ENCODE measurements around the gene CALHM3. TPM values are rescaled to one million over a fixed set of nuclear protein-coding genes. Genes with fewer than 3 reads are reported as not detected.
"Not testable (repeated sequence)": the region's sequence is repeated elsewhere in the genome, so short reads cannot be mapped to it uniquely, and the experiment has no call there.

CALHM3 gene, protein sequence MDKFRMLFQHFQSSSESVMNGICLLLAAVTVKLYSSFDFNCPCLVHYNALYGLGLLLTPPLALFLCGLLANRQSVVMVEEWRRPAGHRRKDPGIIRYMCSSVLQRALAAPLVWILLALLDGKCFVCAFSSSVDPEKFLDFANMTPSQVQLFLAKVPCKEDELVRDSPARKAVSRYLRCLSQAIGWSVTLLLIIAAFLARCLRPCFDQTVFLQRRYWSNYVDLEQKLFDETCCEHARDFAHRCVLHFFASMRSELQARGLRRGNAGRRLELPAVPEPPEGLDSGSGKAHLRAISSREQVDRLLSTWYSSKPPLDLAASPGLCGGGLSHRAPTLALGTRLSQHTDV
- polyA plus RNA-seq (2013, experiment 1 of 2) = not detected
- not detected for polyA plus RNA-seq (2013, experiment 2 of 2)

- H3K4me2 ChIP-seq (ENCODE audit: low read length, poor library complexity, severe bottlenecking) = no peak within 1 kb of the TSS
- no peak within 1 kb of the TSS for H3K23ac ChIP-seq (ENCODE audit: low read length in 2 of 2)
- no peak within 1 kb of the TSS for H3K4me3 ChIP-seq (ENCODE audit: insufficient read depth in 1 of 2, low read depth in 1 of 2, low read length in 2 of 2)
- peak within 1 kb of the TSS in 1 of 2 experiments; percentile 33 for H2BK12ac ChIP-seq (ENCODE audit: low read length in 2 of 2)
- H3K9ac ChIP-seq (ENCODE audit: low read length) = no peak within 1 kb of the TSS
- H2AK5ac ChIP-seq (ENCODE audit: low read length, severe bottlenecking) = no peak within 1 kb of the TSS
- H3K14ac ChIP-seq (ENCODE audit: low read length in 2 of 2) = peak within 1 kb of the TSS in 1 of 2 experiments; percentile 53
- no peak within 1 kb of the TSS for H2BK5ac ChIP-seq (ENCODE audit: low read depth, low read length, poor library complexity, severe bottlenecking)
- no peak within 1 kb of the TSS for H3K4ac ChIP-seq (ENCODE audit: low read depth in 1 of 2, low read length in 2 of 2)
- H3K79me1 ChIP-seq (replicated peaks; ENCODE audit: low read length, poor library complexity, severe bottlenecking) = no peaks in the 10 kb centered on the region
- H4K91ac ChIP-seq (ENCODE audit: low read length) = no peak within 1 kb of the TSS
- H3K18ac ChIP-seq (ENCODE audit: low read depth in 1 of 2, low read length in 2 of 2) = peak within 1 kb of the TSS in 1 of 2 experiments; percentile 18
- H2BK120ac ChIP-seq (ENCODE audit: low read depth, low read length) = no peak within 1 kb of the TSS
- WGBS = 62% methylated on average over 7 of the region's 7 CpGs
- no peaks in the 10 kb centered on the region for H3K9me3 ChIP-seq (ENCODE audit: control insufficient read depth, low read length)
- H3K36me3 ChIP-seq (ENCODE audit: control insufficient read depth in 1 of 2, insufficient read depth in 2 of 2, low read depth in 1 of 2, low read length in 2 of 2) = no peaks in the 10 kb centered on the region
- no peak within 1 kb of the TSS for H2AFZ ChIP-seq (ENCODE audit: low read depth, low read length)
- H4K8ac ChIP-seq (ENCODE audit: low read length) = no peak within 1 kb of the TSS
- H3K4me1 ChIP-seq (ENCODE audit: control insufficient read depth, insufficient read depth, low read depth, low read length) = peaks cover 4% of the 10 kb centered on the region
- peaks cover 0 to 13% of the 10 kb centered on the region in 2 experiments for H3K27me3 ChIP-seq (ENCODE audit: control insufficient read depth in 1 of 2, insufficient read depth in 1 of 2, low read length in 2 of 2)
- H3K27ac ChIP-seq (ENCODE audit: low read length, poor library complexity, severe bottlenecking) = no peak within 1 kb of the TSS
- no peak for DNase-seq
- peak within 1 kb of the TSS; percentile 6 for H2BK15ac ChIP-seq (ENCODE audit: low read depth, poor library complexity, severe bottlenecking)
These were observed at the start of gene CALHM3 for GRCh38 chr10:103479135-103479534. CALHM3 (minus strand) TSS chr10:103479240; CDS start chr10:103479032, 208 bp downstream.

- H4K91ac ChIP-seq (ENCODE audit: low read length) = no peak overlapping the region
These were observed 49.5 kb upstream of the CALHM3 start for GRCh38 chr10:103528549-103528948.

GRCh38 chr10:103527476-103527875 lies 48.4 kb upstream of the CALHM3 start:
- not testable (repeated sequence) for H3K4me2 ChIP-seq (ENCODE audit: low read length, poor library complexity, severe bottlenecking); H2AK5ac ChIP-seq (ENCODE audit: low read length, severe bottlenecking); H3K4me1 ChIP-seq (ENCODE audit: control insufficient read depth, insufficient read depth, low read depth, low read length); H3K18ac ChIP-seq (ENCODE audit: low read depth in 1 of 2, low read length in 2 of 2); H4K91ac ChIP-seq (ENCODE audit: low read length); H3K36me3 ChIP-seq (ENCODE audit: control insufficient read depth in 1 of 2, insufficient read depth in 2 of 2, low read depth in 1 of 2, low read length in 2 of 2); H3K9ac ChIP-seq (ENCODE audit: low read length); H3K4me3 ChIP-seq (ENCODE audit: insufficient read depth in 1 of 2, low read depth in 1 of 2, low read length in 2 of 2); H3K4ac ChIP-seq (ENCODE audit: low read depth in 1 of 2, low read length in 2 of 2); H3K79me1 ChIP-seq (replicated peaks; ENCODE audit: low read length, poor library complexity, severe bottlenecking); H2BK120ac ChIP-seq (ENCODE audit: low read depth, low read length); H3K23ac ChIP-seq (ENCODE audit: low read length in 2 of 2); H2BK15ac ChIP-seq (ENCODE audit: low read depth, poor library complexity, severe bottlenecking); H3K27ac ChIP-seq (ENCODE audit: low read length, poor library complexity, severe bottlenecking); H2BK5ac ChIP-seq (ENCODE audit: low read depth, low read length, poor library complexity, severe bottlenecking); H3K14ac ChIP-seq (ENCODE audit: low read length in 2 of 2); H2AFZ ChIP-seq (ENCODE audit: low read depth, low read length); H2BK12ac ChIP-seq (ENCODE audit: low read length in 2 of 2); H4K8ac ChIP-seq (ENCODE audit: low read length)
- WGBS = 27% methylated on average over 2 of the region's 2 CpGs
- H3K9me3 ChIP-seq (ENCODE audit: control insufficient read depth, low read length) = peaks cover 15% of the 10 kb centered on the region
- peak; percentile 24 for DNase-seq
- H3K27me3 ChIP-seq (ENCODE audit: control insufficient read depth in 1 of 2, insufficient read depth in 1 of 2, low read length in 2 of 2) = peaks cover 3 to 29% of the 10 kb centered on the region in 2 experiments

More at GRCh38 chr10:103528549-103528948, 49.5 kb upstream of the CALHM3 start:
- Histone ChIP-seq H3K9me3 (ENCODE audit: control insufficient read depth, low read length) (peaks cover 15% of the 10 kb centered on the region), H2BK15ac (ENCODE audit: low read depth, poor library complexity, severe bottlenecking) (no peak overlapping the region), H2BK12ac (ENCODE audit: low read length in 2 of 2) (no peak overlapping the region), H3K79me1 (replicated peaks; ENCODE audit: low read length, poor library complexity, severe bottlenecking) (no peaks in the 10 kb centered on the region), H3K4me1 (ENCODE audit: control insufficient read depth, insufficient read depth, low read depth, low read length) (no peaks in the 10 kb centered on the region), H3K4ac (ENCODE audit: low read depth in 1 of 2, low read length in 2 of 2) (no peak overlapping the region), H2AK5ac (ENCODE audit: low read length, severe bottlenecking) (no peak overlapping the region), H3K18ac (ENCODE audit: low read depth in 1 of 2, low read length in 2 of 2) (no peak overlapping the region), H3K4me3 (ENCODE audit: insufficient read depth in 1 of 2, low read depth in 1 of 2, low read length in 2 of 2) (no peak overlapping the region), H3K4me2 (ENCODE audit: low read length, poor library complexity, severe bottlenecking) (no peak overlapping the region), H2BK120ac (ENCODE audit: low read depth, low read length) (no peak overlapping the region), H3K27me3 (ENCODE audit: control insufficient read depth in 1 of 2, insufficient read depth in 1 of 2, low read length in 2 of 2) (peaks cover under 1 to 22% of the 10 kb centered on the region in 2 experiments), H3K23ac (ENCODE audit: low read length in 2 of 2) (no peak overlapping the region), H2AFZ (ENCODE audit: low read depth, low read length) (no peak overlapping the region), H4K8ac (ENCODE audit: low read length) (no peak overlapping the region), H3K14ac (ENCODE audit: low read length in 2 of 2) (no peak overlapping the region), H3K36me3 (ENCODE audit: control insufficient read depth in 1 of 2, insufficient read depth in 2 of 2, low read depth in 1 of 2, low read length in 2 of 2) (no peaks in the 10 kb centered on the region), H2BK5ac (ENCODE audit: low read depth, low read length, poor library complexity, severe bottlenecking) (no peak overlapping the region), H3K27ac (ENCODE audit: low read length, poor library complexity, severe bottlenecking) (no peak overlapping the region), H3K9ac (ENCODE audit: low read length) (no peak overlapping the region)
- DNase-seq = no peak

DNA sequence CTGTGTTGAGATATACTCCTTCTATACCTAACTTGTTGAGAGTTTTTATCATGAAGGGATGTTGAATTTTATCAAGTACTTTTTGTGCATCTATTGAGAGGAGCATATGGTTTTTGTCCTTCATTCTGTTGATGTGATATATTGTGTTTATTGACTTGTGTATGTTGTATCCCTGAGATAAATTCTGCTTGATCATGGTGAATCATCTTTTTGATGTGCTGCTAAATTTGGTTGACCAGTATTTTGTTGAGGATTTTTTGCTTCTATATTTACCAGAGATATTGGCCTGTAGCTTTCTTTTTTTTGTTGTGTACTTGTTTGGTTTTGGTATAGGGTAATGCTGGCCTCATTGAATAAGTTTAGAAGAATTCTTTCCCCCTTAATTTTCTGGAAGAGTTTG lies 46.9 kb upstream of the CALHM3 start:
- H3K4me2 ChIP-seq (ENCODE audit: low read length, poor library complexity, severe bottlenecking) = no peak overlapping the region
- no peak overlapping the region for H2AFZ ChIP-seq (ENCODE audit: low read depth, low read length)
- H2BK12ac ChIP-seq (ENCODE audit: low read length in 2 of 2) = no peak overlapping the region
- DNase-seq = no peak
- no peak overlapping the region for H3K27ac ChIP-seq (ENCODE audit: low read length, poor library complexity, severe bottlenecking)
- no peaks in the 10 kb centered on the region for H3K4me1 ChIP-seq (ENCODE audit: control insufficient read depth, insufficient read depth, low read depth, low read length)
- H3K79me1 ChIP-seq (replicated peaks; ENCODE audit: low read length, poor library complexity, severe bottlenecking) = no peaks in the 10 kb centered on the region
- peaks cover 15% of the 10 kb centered on the region for H3K9me3 ChIP-seq (ENCODE audit: control insufficient read depth, low read length)
- no peak overlapping the region for H2BK5ac ChIP-seq (ENCODE audit: low read depth, low read length, poor library complexity, severe bottlenecking)
- H2AK5ac ChIP-seq (ENCODE audit: low read length, severe bottlenecking) = no peak overlapping the region
- H3K18ac ChIP-seq (ENCODE audit: low read depth in 1 of 2, low read length in 2 of 2) = no peak overlapping the region
- H3K14ac ChIP-seq (ENCODE audit: low read length in 2 of 2) = no peak overlapping the region
- no peak overlapping the region for H3K4me3 ChIP-seq (ENCODE audit: insufficient read depth in 1 of 2, low read depth in 1 of 2, low read length in 2 of 2)
- no peak overlapping the region for H2BK120ac ChIP-seq (ENCODE audit: low read depth, low read length)
- H4K91ac ChIP-seq (ENCODE audit: low read length) = no peak overlapping the region
- H3K23ac ChIP-seq (ENCODE audit: low read length in 2 of 2) = no peak overlapping the region
- no peak overlapping the region for H3K4ac ChIP-seq (ENCODE audit: low read depth in 1 of 2, low read length in 2 of 2)
- no peak overlapping the region for H4K8ac ChIP-seq (ENCODE audit: low read length)
- H3K36me3 ChIP-seq (ENCODE audit: control insufficient read depth in 1 of 2, insufficient read depth in 2 of 2, low read depth in 1 of 2, low read length in 2 of 2) = no peaks in the 10 kb centered on the region
- no peak overlapping the region for H3K9ac ChIP-seq (ENCODE audit: low read length)
- no peak overlapping the region for H2BK15ac ChIP-seq (ENCODE audit: low read depth, poor library complexity, severe bottlenecking)
- peaks cover 3 to 24% of the 10 kb centered on the region in 2 experiments for H3K27me3 ChIP-seq (ENCODE audit: control insufficient read depth in 1 of 2, insufficient read depth in 1 of 2, low read length in 2 of 2)
